WTC11 (cell line): ENCODE results near the gene SRXN1.

Experiments used
- ETV6 ChIP-seq: sonication (generic); formaldehyde crosslinking; IDR thresholded peaks from 2 replicates; pipeline ENCODE4 v1.8.1; 2022; ENCODE audit warnings: mild to moderate bottlenecking, missing genetic modification reagents
- JUN ChIP-seq: sonication (generic); formaldehyde crosslinking; IDR thresholded peaks from 2 replicates; pipeline ENCODE4 v1.8.0; 2023; ENCODE audit warnings: mild to moderate bottlenecking, missing genetic modification reagents
- ZNF416 ChIP-seq: fragments of 250-450 bp; sonication (Bioruptor Pico); IDR thresholded peaks from 2 replicates; pipeline ENCODE4 v1.9.0; 2021; ENCODE audit warnings: mild to moderate bottlenecking, inconsistent platforms
- TF ChIP-seq, protein P1 (sequence below): fragments of 200-600 bp; IDR thresholded peaks from 2 replicates; pipeline ENCODE4 v1.8.0; 2022; ENCODE audit warnings: antibody characterized with exemption
- TF ChIP-seq, protein P2 (sequence below): sonication (generic); formaldehyde crosslinking; IDR thresholded peaks from 2 replicates; pipeline ENCODE4 v1.8.0; 2022; ENCODE audit warnings: mild to moderate bottlenecking, missing genetic modification reagents
- TF ChIP-seq, protein P3 (sequence below): sonication (generic); formaldehyde crosslinking; IDR thresholded peaks from 2 replicates; pipeline ENCODE4 v1.8.0; 2023; ENCODE audit warnings: mild to moderate bottlenecking, missing genetic modification reagents

DNA sequence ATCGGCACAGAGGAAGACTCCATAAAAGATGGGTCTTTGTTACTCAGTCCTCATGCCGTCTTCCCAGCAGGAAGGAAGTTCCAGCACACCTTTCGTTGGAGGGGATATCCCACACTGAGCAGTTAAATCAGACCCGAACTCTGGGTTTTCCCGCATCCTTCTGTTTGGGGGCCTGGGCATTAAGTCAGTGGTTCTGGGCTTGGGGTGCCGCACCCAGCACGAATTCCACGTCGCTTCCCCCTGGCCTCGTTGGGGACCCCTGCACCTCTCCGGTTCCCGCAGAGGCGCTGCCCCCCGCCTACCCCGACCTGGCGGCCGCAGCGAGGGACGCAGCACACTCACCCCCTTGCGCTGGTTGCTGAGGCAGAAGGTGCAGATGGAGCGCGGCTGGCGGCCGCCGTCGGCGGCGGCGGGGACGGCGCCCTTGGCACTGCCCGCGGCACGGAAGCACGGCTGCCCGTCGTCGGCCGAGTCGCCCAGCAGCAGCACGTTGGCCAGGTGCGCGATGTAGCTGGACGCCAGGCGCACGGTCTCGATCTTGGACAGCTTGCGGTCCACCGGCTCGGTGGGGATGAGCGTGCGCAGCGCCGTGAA lies 43.5 kb downstream of the SRXN1 start:
- TF ChIP-seq ZNF416 (no peak), ETV6 (CRISPR knock-in tag) (no peak), JUN (CRISPR knock-in tag) (no peak)
- TF ChIP-seq, protein P1, sequence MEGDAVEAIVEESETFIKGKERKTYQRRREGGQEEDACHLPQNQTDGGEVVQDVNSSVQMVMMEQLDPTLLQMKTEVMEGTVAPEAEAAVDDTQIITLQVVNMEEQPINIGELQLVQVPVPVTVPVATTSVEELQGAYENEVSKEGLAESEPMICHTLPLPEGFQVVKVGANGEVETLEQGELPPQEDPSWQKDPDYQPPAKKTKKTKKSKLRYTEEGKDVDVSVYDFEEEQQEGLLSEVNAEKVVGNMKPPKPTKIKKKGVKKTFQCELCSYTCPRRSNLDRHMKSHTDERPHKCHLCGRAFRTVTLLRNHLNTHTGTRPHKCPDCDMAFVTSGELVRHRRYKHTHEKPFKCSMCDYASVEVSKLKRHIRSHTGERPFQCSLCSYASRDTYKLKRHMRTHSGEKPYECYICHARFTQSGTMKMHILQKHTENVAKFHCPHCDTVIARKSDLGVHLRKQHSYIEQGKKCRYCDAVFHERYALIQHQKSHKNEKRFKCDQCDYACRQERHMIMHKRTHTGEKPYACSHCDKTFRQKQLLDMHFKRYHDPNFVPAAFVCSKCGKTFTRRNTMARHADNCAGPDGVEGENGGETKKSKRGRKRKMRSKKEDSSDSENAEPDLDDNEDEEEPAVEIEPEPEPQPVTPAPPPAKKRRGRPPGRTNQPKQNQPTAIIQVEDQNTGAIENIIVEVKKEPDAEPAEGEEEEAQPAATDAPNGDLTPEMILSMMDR = no peak
- TF ChIP-seq, protein P2, sequence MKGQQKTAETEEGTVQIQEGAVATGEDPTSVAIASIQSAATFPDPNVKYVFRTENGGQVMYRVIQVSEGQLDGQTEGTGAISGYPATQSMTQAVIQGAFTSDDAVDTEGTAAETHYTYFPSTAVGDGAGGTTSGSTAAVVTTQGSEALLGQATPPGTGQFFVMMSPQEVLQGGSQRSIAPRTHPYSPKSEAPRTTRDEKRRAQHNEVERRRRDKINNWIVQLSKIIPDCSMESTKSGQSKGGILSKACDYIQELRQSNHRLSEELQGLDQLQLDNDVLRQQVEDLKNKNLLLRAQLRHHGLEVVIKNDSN (CRISPR knock-in tag) = no peak
- TF ChIP-seq, protein P3, sequence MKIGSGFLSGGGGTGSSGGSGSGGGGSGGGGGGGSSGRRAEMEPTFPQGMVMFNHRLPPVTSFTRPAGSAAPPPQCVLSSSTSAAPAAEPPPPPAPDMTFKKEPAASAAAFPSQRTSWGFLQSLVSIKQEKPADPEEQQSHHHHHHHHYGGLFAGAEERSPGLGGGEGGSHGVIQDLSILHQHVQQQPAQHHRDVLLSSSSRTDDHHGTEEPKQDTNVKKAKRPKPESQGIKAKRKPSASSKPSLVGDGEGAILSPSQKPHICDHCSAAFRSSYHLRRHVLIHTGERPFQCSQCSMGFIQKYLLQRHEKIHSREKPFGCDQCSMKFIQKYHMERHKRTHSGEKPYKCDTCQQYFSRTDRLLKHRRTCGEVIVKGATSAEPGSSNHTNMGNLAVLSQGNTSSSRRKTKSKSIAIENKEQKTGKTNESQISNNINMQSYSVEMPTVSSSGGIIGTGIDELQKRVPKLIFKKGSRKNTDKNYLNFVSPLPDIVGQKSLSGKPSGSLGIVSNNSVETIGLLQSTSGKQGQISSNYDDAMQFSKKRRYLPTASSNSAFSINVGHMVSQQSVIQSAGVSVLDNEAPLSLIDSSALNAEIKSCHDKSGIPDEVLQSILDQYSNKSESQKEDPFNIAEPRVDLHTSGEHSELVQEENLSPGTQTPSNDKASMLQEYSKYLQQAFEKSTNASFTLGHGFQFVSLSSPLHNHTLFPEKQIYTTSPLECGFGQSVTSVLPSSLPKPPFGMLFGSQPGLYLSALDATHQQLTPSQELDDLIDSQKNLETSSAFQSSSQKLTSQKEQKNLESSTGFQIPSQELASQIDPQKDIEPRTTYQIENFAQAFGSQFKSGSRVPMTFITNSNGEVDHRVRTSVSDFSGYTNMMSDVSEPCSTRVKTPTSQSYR = no peak
